Measurements from ENCODE around the gene TMEM61. TPM values are rescaled to one million over a fixed set of nuclear protein-coding genes. Genes with fewer than 3 reads are reported as not detected.
"Not testable (repeated sequence)": the region's sequence is repeated elsewhere in the genome, so short reads cannot be mapped to it uniquely, and the experiment has no call there.

The TMEM61 gene
- total RNA-seq: 1 to 10 TPM; 1.7 to 6.3 (median 4.1) TPM

- no peaks in the 10 kb centered on the region for H3K36me3 ChIP-seq
- DNase-seq (ENCODE audit: low spot score in 2 of 2): peak in 1 of 2 donors; percentile 74
- H3K27me3 ChIP-seq: peaks cover 15% of the 10 kb centered on the region
- H3K27ac ChIP-seq: peak within 1 kb of the TSS; percentile 77
- peaks cover 17% of the 10 kb centered on the region for H3K4me1 ChIP-seq
- peak within 1 kb of the TSS; percentile 64 for H3K4me3 ChIP-seq
- no peaks in the 10 kb centered on the region for H3K9me3 ChIP-seq
- WGBS: 12% methylated on average over 27 of the region's 69 CpGs
- TF ChIP-seq POLR2AphosphoS5 (IDR thresholded peaks at IDR 0.05) (no peak), EP300 (IDR thresholded peaks at IDR 0.05) (no peak), CTCF (IDR thresholded peaks at IDR 0.05) (no peak), POLR2A (IDR thresholded peaks at IDR 0.05) (no peak)
These were observed at the start of gene TMEM61 for GRCh38 chr1:54980528-54981241. Gene TMEM61 (plus strand): TSS chr1:54980628. CDS start chr1:54981066, 438 bp downstream.

- no peaks in the 10 kb centered on the region for H3K9me3 ChIP-seq
- no peaks in the 10 kb centered on the region for H3K27me3 ChIP-seq
- no peaks in the 10 kb centered on the region for H3K36me3 ChIP-seq
- 71% methylated on average over 1 of the region's 1 CpG for WGBS
- TF ChIP-seq POLR2AphosphoS5 (IDR thresholded peaks at IDR 0.05) (no peak), EP300 (IDR thresholded peaks at IDR 0.05) (no peak), CTCF (IDR thresholded peaks at IDR 0.05) (no peak), POLR2A (IDR thresholded peaks at IDR 0.05) (no peak)
- DNase-seq (ENCODE audit: low spot score in 2 of 2): no peak
- H3K27ac ChIP-seq: no peak overlapping the region
- H3K4me3 ChIP-seq: no peak overlapping the region
- H3K4me1 ChIP-seq: peaks cover 23% of the 10 kb centered on the region
These were observed 49.1 kb upstream of the TMEM61 start for GRCh38 chr1:54931275-54931840.

- H3K27ac ChIP-seq, H3K27me3 ChIP-seq: not testable (repeated sequence)
- WGBS: 92% methylated on average over 6 of the region's 6 CpGs
These were observed 46.3 kb upstream of the TMEM61 start for GRCh38 chr1:54934081-54934480.

GRCh38 chr1:54934869-54935268, 45.6 kb upstream of the TMEM61 start:
- H3K4me3 ChIP-seq: no peak overlapping the region
- H3K27ac ChIP-seq: no peak overlapping the region
- H3K9me3 ChIP-seq: no peaks in the 10 kb centered on the region
- DNase-seq (ENCODE audit: low spot score in 2 of 2): no peak
- H3K27me3 ChIP-seq: no peaks in the 10 kb centered on the region
- H3K4me1 ChIP-seq: peaks cover 3% of the 10 kb centered on the region
- TF ChIP-seq EP300 (IDR thresholded peaks at IDR 0.05) (no peak), POLR2AphosphoS5 (IDR thresholded peaks at IDR 0.05) (no peak), CTCF (IDR thresholded peaks at IDR 0.05) (no peak), POLR2A (IDR thresholded peaks at IDR 0.05) (no peak)
- no peaks in the 10 kb centered on the region for H3K36me3 ChIP-seq

More at GRCh38 chr1:54934081-54934480, 46.3 kb upstream of the TMEM61 start:
- H3K4me3 ChIP-seq; DNase-seq (ENCODE audit: low spot score in 2 of 2); H3K9me3 ChIP-seq; H3K36me3 ChIP-seq; H3K4me1 ChIP-seq: not testable (repeated sequence)

- WGBS: 60% methylated on average over 4 of the region's 4 CpGs
- DNase-seq (ENCODE audit: low spot score in 2 of 2): no peak
- Histone ChIP-seq H3K4me1 (peaks cover 3% of the 10 kb centered on the region), H3K27ac (no peak overlapping the region), H3K9me3 (no peaks in the 10 kb centered on the region), H3K27me3 (no peaks in the 10 kb centered on the region), H3K36me3 (no peaks in the 10 kb centered on the region), H3K4me3 (no peak overlapping the region)
- no peak for TF ChIP-seq POLR2A (IDR thresholded peaks at IDR 0.05)
- TF ChIP-seq POLR2AphosphoS5 (IDR thresholded peaks at IDR 0.05): no peak
- TF ChIP-seq CTCF (IDR thresholded peaks at IDR 0.05): no peak
- no peak for TF ChIP-seq EP300 (IDR thresholded peaks at IDR 0.05)
These were observed 43.6 kb upstream of the TMEM61 start for GRCh38 chr1:54936791-54937190.
